T-cell (primary cell): ENCODE measurements around the gene ZC3H12C. TPM values are rescaled to one million over a fixed set of nuclear protein-coding genes. Genes with fewer than 3 reads are reported as not detected.
"Not testable (repeated sequence)": the region's sequence is repeated elsewhere in the genome, so short reads cannot be mapped to it uniquely, and the experiment has no call there.

Experiments used
- ATAC-seq, 4 experiments: fragments of 200-7000 bp in 3 of 4; fragments of 150-1000 bp in 1 of 4; cut with Tn5 transposase; replicated peaks in 1 of 4; 1 replicate in 3 of 4; 2 replicates in 1 of 4; pipeline ENCODE4 v1.10.0; 2021; ENCODE audit warnings: moderate library complexity in 3 of 4, mild to moderate bottlenecking in 2 of 4, moderate number of reproducible peaks in 1 of 4
- CTCF ChIA-PET, 2 donors: fragments of 300-600 bp; sonication (Branson Sonifier 250); formaldehyde crosslinking; loops; one replicate each; lab custom pipeline; 2022; ENCODE audit warnings: antibody characterized with exemption in 2 of 2; lab: Charles Lee
- POLR2A ChIA-PET, 2 donors: fragments of 300-600 bp; sonication (Branson Sonifier 250); formaldehyde crosslinking; loops; one replicate each; lab custom pipeline; 2022; ENCODE audit warnings: antibody characterized with exemption in 2 of 2; lab: Charles Lee
- DNase-seq, 35 experiments: peaks; one replicate each; pipeline versions ENCODE4 v3.0.0 to v3.0.0-alpha.2; 2013 to 2023
- H3K27ac ChIP-seq: one replicate; pipeline ENCODE4 v1.5.1; 2013; ENCODE audit warnings: low read length
- H3K27me3 ChIP-seq, 2 experiments: replicated peaks in 1 of 2; 1 replicate in 1 of 2; 2 replicates in 1 of 2; pipeline versions ENCODE4 v1.6.1 to v1.7.0; 2013; ENCODE audit warnings: low read length in 1 of 2, mixed read lengths in 1 of 2; ENCODE audit not compliant: control insufficient read depth in 2 of 2, insufficient read depth in 2 of 2; ENCODE audit errors: extremely low read depth in 1 of 2
- H3K36me3 ChIP-seq, 2 donors: 1 replicate in 1 of 2; 2 replicates in 1 of 2; pipeline versions ENCODE4 v1.6.1 to v1.7.0; 2013; ENCODE audit warnings: low read length in 1 of 2; ENCODE audit not compliant: control insufficient read depth in 2 of 2, insufficient read depth in 1 of 2; ENCODE audit errors: extremely low read depth in 1 of 2
- H3K4me1 ChIP-seq, 2 experiments: 1 replicate in 1 of 2; 2 replicates in 1 of 2; pipeline versions ENCODE4 v1.6.1 to v1.7.0; 2013; ENCODE audit warnings: low read length in 2 of 2, mixed read lengths in 1 of 2; ENCODE audit not compliant: insufficient read depth in 2 of 2, control insufficient read depth in 1 of 2; ENCODE audit errors: extremely low read depth in 1 of 2
- H3K4me3 ChIP-seq, 2 donors: 1 replicate in 1 of 2; 2 replicates in 1 of 2; pipeline versions ENCODE4 v1.5.1 to v1.7.0; 2013; ENCODE audit warnings: mild to moderate bottlenecking in 2 of 2, low read length in 1 of 2, moderate library complexity in 1 of 2; ENCODE audit not compliant: control insufficient read depth in 1 of 2; ENCODE audit errors: extremely low read depth in 1 of 2
- H3K9me3 ChIP-seq: 2 replicates; pipeline ENCODE4 v1.7.0; 2013
- H3K27ac Mint-ChIP-seq, 2 donors: one replicate each; pipeline ENCODE4 v1.8.0; 2020 to 2021; ENCODE audit warnings: mild to moderate bottlenecking in 2 of 2, mixed read lengths in 2 of 2
- H3K27me3 Mint-ChIP-seq, 2 donors: one replicate each; pipeline ENCODE4 v1.8.0; 2021 to 2022; ENCODE audit warnings: mixed read lengths in 2 of 2
- H3K36me3 Mint-ChIP-seq: one replicate; pipeline ENCODE4 v1.8.0; 2021; ENCODE audit warnings: mixed read lengths
- H3K4me1 Mint-ChIP-seq, 3 donors: one replicate each; pipeline ENCODE4 v1.8.0; 2020 to 2022; ENCODE audit warnings: mixed read lengths in 3 of 3, mild to moderate bottlenecking in 1 of 3
- H3K4me3 Mint-ChIP-seq, 3 donors: one replicate each; pipeline ENCODE4 v1.8.0; 2020 to 2022; ENCODE audit warnings: mild to moderate bottlenecking in 3 of 3, mixed read lengths in 3 of 3, moderate library complexity in 3 of 3
- H3K9me3 Mint-ChIP-seq, 3 donors: one replicate each; pipeline ENCODE4 v1.8.0; 2020 to 2022; ENCODE audit warnings: mixed read lengths in 3 of 3
- WGBS: methylation state at CpG from one replicate; pipeline ENCODE4 v1.1.5; 2013; ENCODE audit warnings: missing lambda C conversion rate; ENCODE audit not compliant: insufficient coverage; 5-methylcytosine and 5-hydroxymethylcytosine counted together
- total RNA-seq, 35 experiments: library from RNA in 6 of 35; stranded (reverse) in 6 of 35; fragments of 120-200 nt in 1 of 35; gene quantifications; one replicate each; pipeline versions ENCODE4 v1.2.1 to v1.2.4 and lab custom pipeline; 2013 to 2026

Gene ZC3H12C
- total RNA-seq, 5 donors from 2014 or later (not counting 1 experiment from before 2014, with no cell fraction given): 0.10 to 0.23 (median 0.14) TPM

DNA sequence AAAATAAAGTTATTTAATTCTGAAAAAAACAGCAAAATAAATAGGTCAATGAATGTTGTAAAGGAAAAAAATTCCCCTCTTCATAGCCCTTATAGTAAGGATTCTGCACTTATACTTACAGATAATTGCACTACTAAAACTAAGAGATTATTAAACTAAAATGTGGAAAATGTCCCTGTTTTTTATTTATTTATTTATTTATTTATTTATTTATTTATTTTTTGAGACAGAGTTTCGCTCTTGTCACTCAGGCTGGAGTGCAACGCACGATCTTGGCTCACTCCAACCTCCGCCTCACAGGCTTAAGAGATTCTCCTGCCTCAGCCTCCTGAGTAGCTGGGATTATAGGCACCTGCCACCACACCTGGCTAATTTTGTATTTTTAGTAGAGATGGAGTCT lies 25.2 kb upstream of the ZC3H12C start:
- no CpG with 5 or more reads among the region's 4 CpGs for WGBS
- H3K27ac ChIP-seq, H3K27me3 ChIP-seq, H3K4me1 ChIP-seq, H3K4me3 Mint-ChIP-seq, H3K9me3 ChIP-seq, H3K4me1 Mint-ChIP-seq, H3K4me3 ChIP-seq, POLR2A ChIA-PET, ATAC-seq, H3K27ac Mint-ChIP-seq, H3K36me3 Mint-ChIP-seq, CTCF ChIA-PET, DNase-seq, H3K36me3 ChIP-seq, H3K9me3 Mint-ChIP-seq: not testable (repeated sequence)
- peaks cover 9 to 16% of the 10 kb centered on the region in 2 donors for H3K27me3 Mint-ChIP-seq

DNA sequence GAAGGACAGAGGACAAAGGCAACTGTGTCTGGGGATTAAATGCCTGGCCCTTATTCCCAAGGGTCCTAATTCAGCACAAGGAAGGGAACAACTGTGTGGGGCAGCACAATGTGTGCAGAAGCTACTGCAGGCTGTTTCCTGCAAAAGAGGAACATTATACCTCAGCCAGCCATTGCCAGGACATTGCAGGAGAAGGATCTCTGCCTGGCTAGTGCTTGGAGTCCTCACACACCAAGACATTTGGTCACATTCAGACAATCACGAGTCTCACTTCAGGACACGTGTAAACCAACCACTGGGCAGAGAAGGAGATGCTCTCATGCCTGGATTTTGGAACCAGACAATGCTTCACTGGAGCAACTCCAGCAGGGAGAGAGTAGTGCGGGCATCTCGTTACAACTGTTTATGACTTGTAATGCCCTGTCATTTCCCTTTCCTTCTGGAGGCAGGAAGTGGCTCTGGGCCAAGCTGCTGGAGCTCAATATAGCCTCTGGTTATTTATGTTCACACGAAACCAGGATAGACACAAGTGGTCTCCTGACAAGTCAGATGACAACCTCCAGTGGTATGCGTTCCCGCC lies 23.9 kb upstream of the ZC3H12C start:
- no peak overlapping the region for H3K27ac Mint-ChIP-seq
- no peak for ATAC-seq
- POLR2A ChIA-PET: no interaction called here
- DNase-seq: no peak
- H3K9me3 ChIP-seq: no peaks in the 10 kb centered on the region
- H3K27ac ChIP-seq: no peak overlapping the region
- H3K36me3 Mint-ChIP-seq: no peaks in the 10 kb centered on the region
- no peaks in the 10 kb centered on the region for H3K4me1 Mint-ChIP-seq
- CTCF ChIA-PET: no interaction called here
- H3K4me3 Mint-ChIP-seq: no peak overlapping the region
- peaks cover 9 to 19% of the 10 kb centered on the region in 2 donors for H3K27me3 Mint-ChIP-seq
- H3K9me3 Mint-ChIP-seq: no peaks in the 10 kb centered on the region
- no peaks in the 10 kb centered on the region for H3K36me3 ChIP-seq
- H3K4me1 ChIP-seq: no peaks in the 10 kb centered on the region
- no peaks in the 10 kb centered on the region for H3K27me3 ChIP-seq
- no peak overlapping the region for H3K4me3 ChIP-seq
- 9% methylated on average over 4 of the region's 7 CpGs for WGBS

DNA sequence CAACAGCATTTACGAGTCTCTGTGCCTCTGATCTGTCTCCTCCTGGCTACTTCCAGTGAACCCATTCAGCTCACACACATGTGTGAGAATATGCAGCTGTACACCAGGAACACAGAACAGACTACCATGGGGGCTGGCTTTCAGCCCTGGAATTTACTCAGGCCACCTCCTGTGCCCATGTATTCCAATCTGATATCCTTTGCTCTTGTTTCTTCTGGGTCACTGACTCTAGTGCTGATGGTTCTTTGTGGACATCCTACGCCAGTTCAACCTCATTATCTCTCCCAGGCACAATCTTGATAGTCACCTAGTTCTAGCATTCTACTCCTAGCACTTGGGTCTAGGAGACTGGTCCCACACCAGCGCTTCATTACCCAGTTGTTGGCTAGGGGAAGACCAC lies 23.0 kb upstream of the ZC3H12C start:
- no peaks in the 10 kb centered on the region for H3K36me3 Mint-ChIP-seq
- DNase-seq (no peak), ATAC-seq (no peak)
- H3K27me3 Mint-ChIP-seq: peaks cover 9 to 18% of the 10 kb centered on the region in 2 donors
- no peaks in the 10 kb centered on the region for H3K9me3 Mint-ChIP-seq
- no peaks in the 10 kb centered on the region for H3K4me1 ChIP-seq
- POLR2A ChIA-PET: no interaction called here
- CTCF ChIA-PET: no interaction called here
- no peaks in the 10 kb centered on the region for H3K9me3 ChIP-seq
- H3K4me3 Mint-ChIP-seq: no peak overlapping the region
- no peaks in the 10 kb centered on the region for H3K27me3 ChIP-seq
- H3K4me1 Mint-ChIP-seq: no peaks in the 10 kb centered on the region
- no peak overlapping the region for H3K4me3 ChIP-seq
- WGBS: 100% methylated on average over 1 of the region's 3 CpGs
- no peaks in the 10 kb centered on the region for H3K36me3 ChIP-seq
- H3K27ac ChIP-seq: no peak overlapping the region
- H3K27ac Mint-ChIP-seq: no peak overlapping the region

DNA sequence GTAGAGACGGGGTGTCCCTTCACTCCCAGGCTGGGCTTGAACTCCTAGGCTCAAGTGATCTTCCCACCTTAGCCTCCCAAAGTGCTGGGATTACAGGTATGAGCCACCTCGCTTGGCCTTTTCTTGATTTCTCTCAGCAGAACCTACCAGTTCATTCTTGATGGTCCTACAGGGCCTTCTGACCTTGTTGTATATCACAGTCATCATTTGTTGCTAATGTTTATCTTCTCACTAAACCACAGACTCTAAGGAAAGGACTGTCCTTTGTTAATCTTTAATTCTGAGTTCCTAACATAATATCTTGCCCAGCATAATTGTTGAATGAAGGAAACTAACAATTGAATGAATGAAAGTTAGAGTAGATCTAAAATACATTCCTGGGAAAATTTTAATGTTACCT lies 22.0 kb upstream of the ZC3H12C start:
- ATAC-seq: no peak
- H3K9me3 ChIP-seq: no peaks in the 10 kb centered on the region
- no peaks in the 10 kb centered on the region for H3K4me1 Mint-ChIP-seq
- H3K4me3 ChIP-seq: no peak overlapping the region
- no peak overlapping the region for H3K4me3 Mint-ChIP-seq
- whole genome bisulfite sequencing: 86% methylated on average over 1 of the region's 2 CpGs
- DNase-seq: no peak
- no peaks in the 10 kb centered on the region for H3K27me3 ChIP-seq
- no peaks in the 10 kb centered on the region for H3K9me3 Mint-ChIP-seq
- no peaks in the 10 kb centered on the region for H3K4me1 ChIP-seq
- H3K36me3 Mint-ChIP-seq: no peaks in the 10 kb centered on the region
- H3K27me3 Mint-ChIP-seq: peaks cover 9 to 18% of the 10 kb centered on the region in 2 donors
- no peak overlapping the region for H3K27ac ChIP-seq
- ChIA-PET CTCF (no interaction called here), POLR2A (no interaction called here)
- no peak overlapping the region for H3K27ac Mint-ChIP-seq
- H3K36me3 ChIP-seq: no peaks in the 10 kb centered on the region

DNA sequence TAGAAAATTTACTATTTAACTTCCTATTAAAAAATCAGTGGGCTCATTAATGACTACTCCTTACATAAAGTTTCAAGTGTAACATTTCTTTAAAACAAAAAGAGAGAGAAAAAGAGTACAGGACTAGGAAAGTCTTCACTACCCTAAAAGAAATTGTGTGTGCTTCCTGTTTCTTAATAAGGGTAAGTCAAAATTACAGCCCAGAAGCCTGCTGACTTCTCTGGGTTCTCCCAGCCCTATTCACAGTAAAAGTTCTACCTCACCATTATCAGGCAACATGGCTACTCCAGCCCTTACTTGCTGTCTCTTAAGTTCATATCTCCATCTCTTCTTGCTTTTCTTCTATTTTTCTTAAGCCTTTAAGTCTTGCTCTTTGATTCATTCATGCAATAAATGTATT lies 20.3 kb upstream of the ZC3H12C start:
- Mint-ChIP-seq H3K27ac (no peak overlapping the region), H3K9me3 (no peaks in the 10 kb centered on the region), H3K27me3 (peaks cover 9 to 18% of the 10 kb centered on the region in 2 donors), H3K4me1 (no peaks in the 10 kb centered on the region), H3K4me3 (no peak overlapping the region), H3K36me3 (no peaks in the 10 kb centered on the region)
- H3K4me1 ChIP-seq: no peaks in the 10 kb centered on the region
- H3K4me3 ChIP-seq: no peak overlapping the region
- DNase-seq (no peak), ATAC-seq (no peak)
- H3K27me3 ChIP-seq: no peaks in the 10 kb centered on the region
- no peaks in the 10 kb centered on the region for H3K36me3 ChIP-seq
- POLR2A ChIA-PET: no interaction called here
- H3K27ac ChIP-seq: no peak overlapping the region
- CTCF ChIA-PET: no interaction called here
- no peaks in the 10 kb centered on the region for H3K9me3 ChIP-seq

DNA sequence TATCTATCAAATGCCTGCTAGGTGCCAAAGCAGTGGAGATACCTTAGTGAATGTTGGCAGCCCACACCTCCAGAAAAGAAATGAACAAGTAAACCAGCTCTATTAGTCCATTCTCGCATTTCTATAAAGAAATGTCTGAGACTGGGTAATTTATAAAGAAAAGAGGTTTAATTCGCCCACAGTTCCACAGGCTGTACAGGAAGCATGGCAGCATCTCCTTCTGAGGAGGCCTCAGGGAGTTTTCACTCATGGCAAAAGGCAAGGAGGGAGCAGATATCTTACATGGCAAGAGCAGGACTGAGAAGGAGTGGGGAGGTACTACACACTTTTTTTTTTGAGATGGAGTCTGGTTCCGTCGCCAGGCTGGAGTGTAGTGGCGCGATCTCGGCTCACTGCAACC lies 18.7 kb upstream of the ZC3H12C start:
- H3K36me3 Mint-ChIP-seq: no peaks in the 10 kb centered on the region
- Histone ChIP-seq H3K36me3 (no peaks in the 10 kb centered on the region), H3K4me1 (no peaks in the 10 kb centered on the region), H3K27me3 (no peaks in the 10 kb centered on the region), H3K27ac (no peak overlapping the region), H3K9me3 (no peaks in the 10 kb centered on the region), H3K4me3 (no peak overlapping the region)
- H3K9me3 Mint-ChIP-seq: peaks cover 0 to 2% (median 0%) of the 10 kb centered on the region in 3 donors
- ATAC-seq: no peak
- no peak overlapping the region for H3K4me3 Mint-ChIP-seq
- no peak overlapping the region for H3K27ac Mint-ChIP-seq
- CTCF ChIA-PET: no interaction called here
- DNase-seq: no peak
- H3K4me1 Mint-ChIP-seq: no peaks in the 10 kb centered on the region
- POLR2A ChIA-PET: interaction anchor here in 1 of 2 donors (0.7 kb wide), 1 partner anchor 228 kb away, joined by 3 read pairs; no protein-coding TSS in a partner anchor
- 64% methylated on average over 1 of the region's 7 CpGs for WGBS
- peaks cover 9 to 18% of the 10 kb centered on the region in 2 donors for H3K27me3 Mint-ChIP-seq
